Chondrocyte (in vitro differentiated cells): ENCODE data around the gene TMEM121B. TPM values are rescaled to one million over a fixed set of nuclear protein-coding genes. Genes with fewer than 3 reads are reported as not detected.

ENCODE experiments used
- DNase-seq: peaks from one replicate; pipeline ENCODE4 v3.0.0; 2021; ENCODE audit warnings: mixed read lengths, low spot score
- H3K27ac Mint-ChIP-seq: one replicate; pipeline ENCODE4 v1.8.0; 2021; ENCODE audit warnings: mild to moderate bottlenecking, moderate library complexity, mixed read lengths; ENCODE audit not compliant: unreplicated experiment
- H3K27me3 Mint-ChIP-seq: 2 replicates; pipeline ENCODE4 v1.8.0; 2021; ENCODE audit warnings: low read depth, mixed read lengths
- H3K36me3 Mint-ChIP-seq: 2 replicates; pipeline ENCODE4 v1.8.0; 2021; ENCODE audit warnings: low read depth, mixed read lengths
- H3K4me1 Mint-ChIP-seq: 2 replicates; pipeline ENCODE4 v1.8.0; 2021; ENCODE audit warnings: low read depth, mild to moderate bottlenecking, mixed read lengths
- H3K4me3 Mint-ChIP-seq: one replicate; pipeline ENCODE4 v1.8.0; 2021; ENCODE audit warnings: mild to moderate bottlenecking, moderate library complexity, mixed read lengths; ENCODE audit not compliant: unreplicated experiment
- H3K9me3 Mint-ChIP-seq: 2 replicates; pipeline ENCODE4 v1.8.0; 2021; ENCODE audit warnings: low read depth, mixed read lengths
- total RNA-seq: library from RNA; stranded (reverse); gene quantifications from 3 replicates; pipeline ENCODE4 v1.2.1, GENCODE V29; 2021
- TF ChIP-seq, protein P1 (sequence below): fragments of 200-600 bp; sonication (generic); IDR thresholded peaks from 2 replicates; pipeline ENCODE4 v1.5.0; 2021; ENCODE audit warnings: antibody characterized with exemption, mild to moderate bottlenecking, moderate library complexity

Gene TMEM121B
- total RNA-seq, 1 donor from 2014 or later: 0.87 TPM

DNA sequence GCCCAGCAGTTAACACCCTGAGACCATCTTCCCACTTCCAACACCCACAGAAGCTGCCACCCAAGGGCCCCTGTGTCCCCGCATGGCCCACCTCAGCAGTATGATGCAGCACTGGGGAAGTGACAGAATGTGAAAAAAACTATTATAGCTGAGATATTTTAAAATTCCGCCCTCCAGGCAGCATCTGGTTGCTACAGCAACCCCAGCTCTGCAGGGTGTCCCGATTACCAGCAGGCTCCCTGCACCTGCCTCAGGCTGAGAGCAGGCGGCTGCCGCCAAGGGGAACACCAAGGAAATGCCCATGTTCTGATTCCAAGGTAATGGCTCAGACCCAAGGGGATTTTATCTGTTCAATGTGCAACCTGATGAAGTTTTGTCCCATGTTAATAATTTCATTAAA lies 10.5 kb upstream of the TMEM121B start:
- Mint-ChIP-seq H3K9me3 (no peaks in the 10 kb centered on the region), H3K27ac (no peak overlapping the region), H3K27me3 (no peaks in the 10 kb centered on the region), H3K4me1 (no peaks in the 10 kb centered on the region), H3K36me3 (peaks cover 8% of the 10 kb centered on the region), H3K4me3 (no peak overlapping the region)
- peak; percentile 21 for DNase-seq
- TF ChIP-seq, protein P1, sequence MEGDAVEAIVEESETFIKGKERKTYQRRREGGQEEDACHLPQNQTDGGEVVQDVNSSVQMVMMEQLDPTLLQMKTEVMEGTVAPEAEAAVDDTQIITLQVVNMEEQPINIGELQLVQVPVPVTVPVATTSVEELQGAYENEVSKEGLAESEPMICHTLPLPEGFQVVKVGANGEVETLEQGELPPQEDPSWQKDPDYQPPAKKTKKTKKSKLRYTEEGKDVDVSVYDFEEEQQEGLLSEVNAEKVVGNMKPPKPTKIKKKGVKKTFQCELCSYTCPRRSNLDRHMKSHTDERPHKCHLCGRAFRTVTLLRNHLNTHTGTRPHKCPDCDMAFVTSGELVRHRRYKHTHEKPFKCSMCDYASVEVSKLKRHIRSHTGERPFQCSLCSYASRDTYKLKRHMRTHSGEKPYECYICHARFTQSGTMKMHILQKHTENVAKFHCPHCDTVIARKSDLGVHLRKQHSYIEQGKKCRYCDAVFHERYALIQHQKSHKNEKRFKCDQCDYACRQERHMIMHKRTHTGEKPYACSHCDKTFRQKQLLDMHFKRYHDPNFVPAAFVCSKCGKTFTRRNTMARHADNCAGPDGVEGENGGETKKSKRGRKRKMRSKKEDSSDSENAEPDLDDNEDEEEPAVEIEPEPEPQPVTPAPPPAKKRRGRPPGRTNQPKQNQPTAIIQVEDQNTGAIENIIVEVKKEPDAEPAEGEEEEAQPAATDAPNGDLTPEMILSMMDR: no peak

GRCh38 chr22:17130199-17130598 lies 9.0 kb upstream of the TMEM121B start:
- Mint-ChIP-seq H3K36me3 (peaks cover 6% of the 10 kb centered on the region), H3K4me1 (no peaks in the 10 kb centered on the region), H3K9me3 (no peaks in the 10 kb centered on the region), H3K27me3 (no peaks in the 10 kb centered on the region), H3K27ac (no peak overlapping the region), H3K4me3 (no peak overlapping the region)
- TF ChIP-seq, protein P1: no peak
- peak; percentile 4 for DNase-seq

DNA sequence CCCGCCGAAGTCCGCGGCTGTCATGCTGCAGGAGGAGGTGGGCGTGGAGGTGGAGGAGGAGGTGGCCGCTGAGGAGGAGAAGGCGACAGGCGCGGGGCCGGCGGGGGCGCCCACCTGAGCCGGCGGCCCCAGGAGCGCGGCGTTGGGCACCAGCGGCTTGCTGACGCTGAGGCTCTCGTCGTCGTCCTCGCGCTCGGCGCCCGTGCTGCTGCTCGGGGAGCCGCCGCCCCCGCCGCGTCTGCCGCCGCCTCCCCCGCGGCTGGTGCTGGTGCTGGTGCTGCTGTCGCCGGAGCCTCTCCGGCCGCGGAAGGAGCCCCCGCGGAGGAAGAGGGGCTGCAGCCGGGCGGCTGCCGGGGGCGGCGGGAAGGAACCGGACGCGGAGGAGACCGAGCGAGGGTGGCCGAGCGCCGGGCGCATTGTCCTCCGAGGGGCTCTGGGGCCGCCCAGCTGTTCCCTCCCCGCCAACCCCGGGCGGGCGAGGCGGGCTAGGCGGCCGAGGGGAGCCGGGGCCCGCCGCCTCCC lies 388 bp downstream of the TMEM121B start:
- Mint-ChIP-seq H3K27me3 (peaks cover 5% of the 10 kb centered on the region), H3K4me3 (no peak overlapping the region), H3K4me1 (peaks cover 4% of the 10 kb centered on the region), H3K27ac (no peak overlapping the region), H3K36me3 (no peaks in the 10 kb centered on the region), H3K9me3 (peaks cover under 1% of the 10 kb centered on the region)
- TF ChIP-seq, protein P1: no peak
- DNase-seq: no peak

DNA sequence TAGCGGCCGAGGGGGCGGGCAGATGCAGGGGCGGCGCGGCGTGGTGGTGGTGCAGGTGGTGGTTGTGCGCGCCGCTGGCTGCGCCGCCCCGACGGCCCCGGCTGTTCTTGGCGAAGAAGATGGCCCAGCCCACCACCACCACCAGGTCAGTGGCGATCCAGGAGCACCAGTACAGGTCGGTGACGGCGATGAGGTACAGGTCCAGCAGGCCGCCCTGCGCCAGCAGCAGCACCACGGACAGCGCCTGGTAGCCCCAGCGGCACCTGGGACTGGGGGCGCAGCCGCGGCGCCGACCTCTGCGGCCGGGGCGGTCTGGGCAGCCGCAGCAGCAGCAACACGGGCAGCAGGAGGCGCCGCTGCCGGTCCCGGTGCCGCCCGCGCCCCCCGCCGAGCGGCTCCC lies 879 bp downstream of the TMEM121B start:
- TF ChIP-seq, protein P1: no peak
- H3K27ac Mint-ChIP-seq: no peak overlapping the region
- peaks cover 4% of the 10 kb centered on the region for H3K4me1 Mint-ChIP-seq
- no peak for DNase-seq
- H3K36me3 Mint-ChIP-seq: no peaks in the 10 kb centered on the region
- H3K9me3 Mint-ChIP-seq: peaks cover 3% of the 10 kb centered on the region
- H3K4me3 Mint-ChIP-seq: peak overlapping the region; percentile 12
- H3K27me3 Mint-ChIP-seq: peaks cover 5% of the 10 kb centered on the region

DNA sequence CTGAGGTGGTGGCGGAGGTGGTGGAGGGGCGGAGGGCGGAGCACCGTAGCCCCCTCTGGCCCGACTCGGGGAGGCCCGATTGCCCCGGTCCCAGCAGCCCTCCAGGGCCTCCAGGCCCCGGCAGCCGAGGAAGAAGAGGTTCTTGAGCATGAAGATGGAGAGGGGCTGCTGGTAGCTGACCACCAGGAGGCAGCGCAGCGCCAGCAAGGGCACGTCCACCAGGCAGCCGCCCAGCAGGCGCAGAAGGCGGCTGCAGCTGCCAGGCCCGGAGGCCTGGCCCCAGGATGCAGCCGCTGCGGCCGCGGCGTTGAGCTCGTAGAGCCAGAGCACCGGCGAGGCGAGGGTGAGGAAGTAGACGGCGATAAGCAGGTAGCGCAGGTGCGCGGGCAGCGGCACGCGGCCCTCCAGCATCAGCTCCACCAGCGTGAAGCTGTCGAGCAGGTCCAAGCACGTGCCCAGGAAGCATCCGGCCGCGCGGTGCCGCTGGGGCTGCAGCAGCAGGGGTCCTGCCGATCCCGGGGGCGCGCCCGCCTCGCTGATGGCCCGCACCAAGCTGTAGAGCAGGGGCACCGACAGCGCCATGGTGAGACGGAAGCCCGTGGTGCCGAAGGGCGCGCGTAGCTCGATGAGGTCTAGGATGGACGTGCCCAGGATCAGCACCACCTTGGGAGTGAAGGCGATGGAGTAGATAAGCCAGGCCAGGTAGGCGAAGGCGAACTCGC lies 1.5 kb downstream of the TMEM121B start:
- Mint-ChIP-seq H3K36me3 (no peaks in the 10 kb centered on the region), H3K4me3 (no peak overlapping the region), H3K27ac (no peak overlapping the region), H3K27me3 (peaks cover 5% of the 10 kb centered on the region), H3K4me1 (peaks cover 4% of the 10 kb centered on the region), H3K9me3 (peaks cover 6% of the 10 kb centered on the region)
- peak; percentile 84 for DNase-seq
- TF ChIP-seq, protein P1: peak; percentile 46
